ENCODE measurements around the gene CPNE4.

CPNE4 gene

GRCh38 chr3:131849616-131850015 is 185.2 kb downstream of the CPNE4 start:
- Mint-ChIP-seq H3K27me3 (ENCODE audit: low read depth) (no peaks in the 10 kb centered on the region), H3K9me3 (no peaks in the 10 kb centered on the region), H3K27ac (no peak overlapping the region), H3K4me3 (no peak overlapping the region), H3K36me3 (ENCODE audit: low read depth) (no peaks in the 10 kb centered on the region), H3K4me1 (no peaks in the 10 kb centered on the region)
- TF ChIP-seq CTCF (IDR thresholded peaks at IDR 0.05; ENCODE audit: unreplicated experiment in 3 of 3): no peak

GRCh38 chr3:131847966-131848510 is 186.8 kb downstream of the CPNE4 start:
- Mint-ChIP-seq H3K4me1 (no peaks in the 10 kb centered on the region), H3K9me3 (no peaks in the 10 kb centered on the region), H3K4me3 (no peak overlapping the region), H3K27me3 (ENCODE audit: low read depth) (no peaks in the 10 kb centered on the region), H3K36me3 (ENCODE audit: low read depth) (no peaks in the 10 kb centered on the region), H3K27ac (no peak overlapping the region)
- TF ChIP-seq CTCF (IDR thresholded peaks at IDR 0.05; ENCODE audit: unreplicated experiment in 3 of 3): no peak

GRCh38 chr3:131846296-131846924 is 188.4 kb downstream of the CPNE4 start:
- H3K9me3 Mint-ChIP-seq: no peaks in the 10 kb centered on the region
- TF ChIP-seq CTCF (IDR thresholded peaks at IDR 0.05; ENCODE audit: unreplicated experiment in 3 of 3): no peak
- no peaks in the 10 kb centered on the region for H3K27me3 Mint-ChIP-seq (ENCODE audit: low read depth)
- no peak overlapping the region for H3K27ac Mint-ChIP-seq
- no peak overlapping the region for H3K4me3 Mint-ChIP-seq
- H3K36me3 Mint-ChIP-seq (ENCODE audit: low read depth): no peaks in the 10 kb centered on the region
- no peaks in the 10 kb centered on the region for H3K4me1 Mint-ChIP-seq

- no peak overlapping the region for H3K27ac Mint-ChIP-seq
- no peaks in the 10 kb centered on the region for H3K4me1 Mint-ChIP-seq
- H3K4me3 Mint-ChIP-seq: no peak overlapping the region
- no peaks in the 10 kb centered on the region for H3K36me3 Mint-ChIP-seq (ENCODE audit: low read depth)
- no peaks in the 10 kb centered on the region for H3K9me3 Mint-ChIP-seq
- TF ChIP-seq CTCF (IDR thresholded peaks at IDR 0.05; ENCODE audit: unreplicated experiment in 3 of 3): no peak
- no peaks in the 10 kb centered on the region for H3K27me3 Mint-ChIP-seq (ENCODE audit: low read depth)
Observed at GRCh38 chr3:131843174-131843573, 191.6 kb downstream of the CPNE4 start.

GRCh38 chr3:131840156-131840797 is 194.5 kb downstream of the CPNE4 start:
- Mint-ChIP-seq H3K9me3 (no peaks in the 10 kb centered on the region), H3K4me3 (no peak overlapping the region), H3K4me1 (no peaks in the 10 kb centered on the region), H3K27me3 (ENCODE audit: low read depth) (peaks cover 3% of the 10 kb centered on the region), H3K27ac (no peak overlapping the region), H3K36me3 (ENCODE audit: low read depth) (no peaks in the 10 kb centered on the region)
- TF ChIP-seq CTCF (IDR thresholded peaks at IDR 0.05; ENCODE audit: unreplicated experiment in 3 of 3): no peak

GRCh38 chr3:131835906-131836305 is 198.9 kb downstream of the CPNE4 start:
- H3K36me3 Mint-ChIP-seq (ENCODE audit: low read depth): no peaks in the 10 kb centered on the region
- H3K9me3 Mint-ChIP-seq: no peaks in the 10 kb centered on the region
- H3K27me3 Mint-ChIP-seq (ENCODE audit: low read depth): peaks cover 3% of the 10 kb centered on the region
- TF ChIP-seq CTCF (IDR thresholded peaks at IDR 0.05; ENCODE audit: unreplicated experiment in 3 of 3): no peak
- H3K4me3 Mint-ChIP-seq: no peak overlapping the region
- no peaks in the 10 kb centered on the region for H3K4me1 Mint-ChIP-seq
- H3K27ac Mint-ChIP-seq: no peak overlapping the region

All from nephron (organoid).